HEK293T (cell line): ENCODE results near the gene MYLK2.

Experiments
- ARNT ChIP-seq: fragments of 450-650 bp; IDR thresholded peaks from 2 replicates; pipeline ENCODE4 v1.6.1; 2017; ENCODE audit warnings: mild to moderate bottlenecking
- BHLHE40 ChIP-seq: fragments of 450-650 bp; IDR thresholded peaks from 2 replicates; pipeline ENCODE4 v1.6.1; 2016; ENCODE audit warnings: mild to moderate bottlenecking, moderate library complexity, borderline replicate concordance
- CTBP1 ChIP-seq: fragments of 450-650 bp; IDR thresholded peaks from 2 replicates; pipeline ENCODE4 v1.6.1; 2016; ENCODE audit warnings: borderline replicate concordance
- ZNF384 ChIP-seq: fragments of 450-650 bp; IDR thresholded peaks from 2 replicates; pipeline ENCODE4 v1.6.1; 2016

- no peak for TF ChIP-seq CTBP1
- TF ChIP-seq BHLHE40: no peak
- no peak for TF ChIP-seq ZNF384
- no peak for TF ChIP-seq ARNT
Measured at GRCh38 chr20:31808481-31808880, 10.7 kb upstream of the MYLK2 start.
